Upper lobe of right lung (tissue), 1 donor: ENCODE data around the gene PLCH1. TPM values are rescaled to one million over a fixed set of nuclear protein-coding genes. Genes with fewer than 3 reads are reported as not detected.

Source experiments
- ATAC-seq: fragments of 200-7000 bp; cut with Tn5 transposase; one replicate; pipeline ENCODE4 v1.9.1; 2020; ENCODE audit warnings: mild to moderate bottlenecking, moderate library complexity
- DNase-seq: peaks from one replicate; pipeline ENCODE4 v3.0.0-alpha.2; 2020
- H3K27ac ChIP-seq: fragments of 200-600 bp; one replicate; pipeline ENCODE4 v1.8.0; 2022
- H3K27me3 ChIP-seq: fragments of 200-600 bp; one replicate; pipeline ENCODE4 v1.8.0; 2022; ENCODE audit warnings: mild to moderate bottlenecking
- H3K36me3 ChIP-seq: fragments of 200-600 bp; one replicate; pipeline ENCODE4 v1.8.0; 2022
- H3K4me1 ChIP-seq: fragments of 200-600 bp; one replicate; pipeline ENCODE4 v1.8.0; 2022
- H3K4me3 ChIP-seq: fragments of 200-600 bp; one replicate; pipeline ENCODE4 v1.8.0; 2022; ENCODE audit warnings: mild to moderate bottlenecking
- H3K9me3 ChIP-seq: fragments of 200-600 bp; one replicate; pipeline ENCODE4 v1.8.0; 2022
- intact Hi-C: fragments of 100-400 bp; cut with DNase I; formaldehyde crosslinking; loops from one replicate; pipeline ENCODE4 v1.11.0; 2022
- total RNA-seq: library from RNA; stranded (reverse); fragmentation: NEBNext Ultra II Directional; extraction: Animal tissue kit (Norgen Biotek cat#: 25700); gene quantifications from one replicate; pipeline ENCODE4 v1.2.1, GENCODE V29; 2021
- TF ChIP-seq, protein P1 (sequence below): fragments of 200-600 bp; IDR thresholded peaks from one replicate; pipeline ENCODE4 v1.8.0; 2022; ENCODE audit warnings: antibody characterized with exemption
- donor health status: DM: no; HTN: yes; CAD: no; lungs with severe emphysema.

The PLCH1 gene
- total RNA-seq, 1 donor from 2014 or later, result 12.1 TPM

DNA sequence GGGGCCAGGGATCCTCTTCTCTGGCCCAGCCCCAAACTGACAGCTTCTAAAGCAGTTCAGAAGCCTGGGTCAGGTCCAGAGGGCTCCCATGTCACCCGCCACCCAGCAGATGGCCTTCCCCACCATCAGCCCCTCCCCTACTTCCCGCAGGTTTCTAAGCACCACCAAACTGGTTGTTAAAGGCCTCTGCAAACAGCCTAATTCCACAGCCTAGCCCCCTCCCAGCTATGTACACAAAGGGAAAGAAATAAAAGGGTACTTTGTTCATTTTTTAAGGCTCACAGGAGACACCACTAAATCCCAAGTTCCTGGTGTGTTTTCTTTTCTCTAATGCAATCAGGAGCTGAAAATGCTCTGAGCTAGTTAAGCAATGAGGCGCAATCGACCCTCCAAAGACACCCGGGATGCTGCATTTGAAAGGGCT, 30.6 kb downstream of the PLCH1 start:
- Histone ChIP-seq H3K4me1 (no peaks in the 10 kb centered on the region), H3K27me3 (no peaks in the 10 kb centered on the region), H3K4me3 (no peak overlapping the region), H3K27ac (no peak overlapping the region), H3K36me3 (no peaks in the 10 kb centered on the region), H3K9me3 (no peaks in the 10 kb centered on the region)
- DNase-seq, result no peak
- TF ChIP-seq, protein P1, sequence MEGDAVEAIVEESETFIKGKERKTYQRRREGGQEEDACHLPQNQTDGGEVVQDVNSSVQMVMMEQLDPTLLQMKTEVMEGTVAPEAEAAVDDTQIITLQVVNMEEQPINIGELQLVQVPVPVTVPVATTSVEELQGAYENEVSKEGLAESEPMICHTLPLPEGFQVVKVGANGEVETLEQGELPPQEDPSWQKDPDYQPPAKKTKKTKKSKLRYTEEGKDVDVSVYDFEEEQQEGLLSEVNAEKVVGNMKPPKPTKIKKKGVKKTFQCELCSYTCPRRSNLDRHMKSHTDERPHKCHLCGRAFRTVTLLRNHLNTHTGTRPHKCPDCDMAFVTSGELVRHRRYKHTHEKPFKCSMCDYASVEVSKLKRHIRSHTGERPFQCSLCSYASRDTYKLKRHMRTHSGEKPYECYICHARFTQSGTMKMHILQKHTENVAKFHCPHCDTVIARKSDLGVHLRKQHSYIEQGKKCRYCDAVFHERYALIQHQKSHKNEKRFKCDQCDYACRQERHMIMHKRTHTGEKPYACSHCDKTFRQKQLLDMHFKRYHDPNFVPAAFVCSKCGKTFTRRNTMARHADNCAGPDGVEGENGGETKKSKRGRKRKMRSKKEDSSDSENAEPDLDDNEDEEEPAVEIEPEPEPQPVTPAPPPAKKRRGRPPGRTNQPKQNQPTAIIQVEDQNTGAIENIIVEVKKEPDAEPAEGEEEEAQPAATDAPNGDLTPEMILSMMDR, result no peak
- ATAC-seq, result no peak
- intact Hi-C loops, result no loop called here

GRCh38 chr3:155712008-155712407, 32.9 kb downstream of the PLCH1 start:
- H3K4me1 ChIP-seq, result no peaks in the 10 kb centered on the region
- intact Hi-C loops, result no loop called here
- TF ChIP-seq, protein P1, result no peak
- DNase-seq (no peak), ATAC-seq (no peak)
- no peaks in the 10 kb centered on the region for H3K27me3 ChIP-seq
- no peaks in the 10 kb centered on the region for H3K36me3 ChIP-seq
- H3K27ac ChIP-seq, result no peak overlapping the region
- no peak overlapping the region for H3K4me3 ChIP-seq
- no peaks in the 10 kb centered on the region for H3K9me3 ChIP-seq

- Histone ChIP-seq H3K4me3 (no peak overlapping the region), H3K27me3 (no peaks in the 10 kb centered on the region), H3K27ac (no peak overlapping the region), H3K9me3 (no peaks in the 10 kb centered on the region), H3K4me1 (no peaks in the 10 kb centered on the region), H3K36me3 (no peaks in the 10 kb centered on the region)
- TF ChIP-seq, protein P1, result no peak
- intact Hi-C loops, result loop anchor here (10.0 kb wide), 1 partner anchor 350 kb away; no protein-coding TSS in a partner anchor
- DNase-seq, result no peak
- peak; percentile 27 for ATAC-seq
Observed at GRCh38 chr3:155704771-155705559, 39.9 kb downstream of the PLCH1 start.

DNA sequence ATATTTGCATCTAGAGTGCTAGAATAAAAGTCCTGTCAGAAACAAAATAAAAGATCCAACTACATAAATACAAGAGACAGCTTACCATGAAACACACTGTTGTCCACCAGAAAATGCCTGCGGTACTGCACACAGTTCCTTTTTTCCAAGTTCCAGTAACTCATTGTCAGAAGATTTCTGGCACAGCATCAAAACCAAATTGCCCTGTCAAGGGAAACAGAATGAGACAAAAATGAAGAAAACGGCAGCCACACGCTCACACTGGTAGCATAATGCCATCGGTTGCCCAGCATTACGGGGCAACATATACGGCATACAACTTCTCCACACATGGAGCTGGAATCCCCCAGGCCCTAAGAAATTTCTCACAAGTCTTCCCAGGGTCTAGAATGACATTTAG, 40.8 kb downstream of the PLCH1 start:
- no peak overlapping the region for H3K4me3 ChIP-seq
- DNase-seq, result no peak
- no peaks in the 10 kb centered on the region for H3K4me1 ChIP-seq
- intact Hi-C loops, result loop anchor here (10.0 kb wide), 1 partner anchor 349 kb away; no protein-coding TSS in a partner anchor
- no peaks in the 10 kb centered on the region for H3K27me3 ChIP-seq
- no peak overlapping the region for H3K27ac ChIP-seq
- TF ChIP-seq, protein P1, result no peak
- no peaks in the 10 kb centered on the region for H3K36me3 ChIP-seq
- no peak for ATAC-seq
- H3K9me3 ChIP-seq, result no peaks in the 10 kb centered on the region

DNA sequence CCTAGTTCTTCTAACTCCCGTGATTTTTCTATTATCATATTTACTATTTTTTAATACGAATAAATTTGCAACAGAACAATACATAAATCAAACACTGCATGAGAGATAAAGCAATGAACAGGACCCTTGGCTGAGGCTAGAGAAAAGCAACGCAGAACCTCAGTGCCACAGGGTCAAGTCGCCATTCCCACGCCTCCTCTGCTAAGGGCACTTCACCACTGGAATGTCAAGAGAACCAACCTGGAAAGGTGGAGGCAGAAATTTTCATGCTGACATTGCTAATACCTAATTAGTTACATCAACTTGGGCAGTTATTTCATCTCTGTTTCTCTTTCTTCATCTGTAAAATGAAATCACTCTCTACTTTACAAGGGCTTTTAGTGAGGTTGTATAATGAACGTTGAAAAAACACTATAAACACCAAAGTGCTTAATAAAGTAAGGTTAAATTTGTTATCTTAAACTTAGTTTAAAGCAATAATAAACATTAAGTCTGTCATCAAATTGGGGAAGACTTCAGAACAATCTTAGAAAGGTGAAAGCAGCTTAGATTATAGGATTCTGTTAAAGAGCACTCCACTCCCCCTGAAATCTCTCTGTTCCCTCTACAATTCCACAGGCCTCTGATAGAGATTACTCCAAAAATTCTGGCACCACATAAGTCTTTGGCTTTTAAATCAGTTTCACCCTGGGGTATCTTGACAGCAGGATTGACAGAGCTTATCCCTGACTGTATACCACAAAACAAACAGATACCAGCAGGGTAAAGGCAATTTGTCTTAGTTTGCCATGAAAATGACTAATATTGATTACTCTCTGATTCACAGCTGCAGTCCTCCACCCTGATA, 41.9 kb downstream of the PLCH1 start:
- TF ChIP-seq, protein P1, result no peak
- H3K4me1 ChIP-seq, result no peaks in the 10 kb centered on the region
- peak overlapping the region; percentile 32 for H3K27ac ChIP-seq
- peak; percentile 91 for ATAC-seq
- H3K27me3 ChIP-seq, result no peaks in the 10 kb centered on the region
- no peaks in the 10 kb centered on the region for H3K9me3 ChIP-seq
- DNase-seq, result peak; percentile 67
- intact Hi-C loops, result loop anchor here (10.0 kb wide), 1 partner anchor 348 kb away; no protein-coding TSS in a partner anchor
- H3K4me3 ChIP-seq, result no peak overlapping the region
- H3K36me3 ChIP-seq, result no peaks in the 10 kb centered on the region
